HCT116 (cell line): Measurements from ENCODE around the gene PRPF18. TPM values are rescaled to one million over a fixed set of nuclear protein-coding genes. Genes with fewer than 3 reads are reported as not detected.

Experiments
- ATAC-seq: fragments of 200-7000 bp; cut with Tn5 transposase; 2 replicates; pipeline ENCODE4 v1.9.1; 2020; ENCODE audit warnings: mild to moderate bottlenecking, moderate library complexity
- BruUV-seq: library from RNA; stranded (reverse); fragments of 400-500 nt; replicated peaks from 2 replicates; lab custom pipeline; 2021; lab: Mats Ljungman, UMichigan
- CTCF ChIA-PET: fragments of 300-600 bp; sonication (Branson Sonifier 250); formaldehyde crosslinking; loops from one replicate; lab custom pipeline; 2021; ENCODE audit warnings: antibody characterized with exemption; lab: Charles Lee
- POLR2A ChIA-PET: fragments of 300-600, 350-600 bp; sonication (Branson Sonifier 250); formaldehyde crosslinking; loops from one replicate; lab custom pipeline; 2021; ENCODE audit warnings: antibody characterized with exemption; lab: Charles Lee
- RAD21 ChIA-PET, 2 experiments: fragments of 300-600 bp; sonication (Branson Sonifier 250); formaldehyde crosslinking; loops; one replicate each; lab custom pipeline; 2023; ENCODE audit warnings: low total read pairs in 2 of 2; ENCODE audit not compliant: uncharacterized antibody in 2 of 2, unreplicated experiment in 2 of 2, low non-redundant PET in 1 of 2; lab: Charles Lee
- DNase-seq: peaks from one replicate; pipeline ENCODE4 v3.0.0-alpha.2; 2010; ENCODE audit warnings: low read depth, low spot score
- H2AFZ ChIP-seq: fragments of 200-600 bp; shearing (Covaris generic), sonication (generic); 2 replicates; pipeline ENCODE4 v1.6.1; 2017; ENCODE audit warnings: low read depth, mixed run types, mixed read lengths, antibody characterized with exemption, low read length; ENCODE audit not compliant: poor library complexity, severe bottlenecking
- H3K27ac ChIP-seq: 2 replicates; pipeline ENCODE4 v1.5.1; 2012; ENCODE audit warnings: low read depth, low read length
- H3K27me3 ChIP-seq: fragments of 200-600 bp; sonication (generic); 2 replicates; pipeline ENCODE4 v1.6.1; 2016; ENCODE audit warnings: mixed run types, low read length, mixed read lengths; ENCODE audit not compliant: insufficient read depth
- H3K36me3 ChIP-seq, 2 experiments: fragments of 200-500 bp in 1 of 2; fragments of 200-600 bp in 1 of 2; sonication (Bioruptor generic) in 1 of 2; sonication (generic) in 1 of 2; 2 replicates each; pipeline versions ENCODE4 v1.5.1 to v1.6.1; 2014 to 2016; ENCODE audit warnings: low read length in 2 of 2, inconsistent platforms in 1 of 2, mixed read lengths in 1 of 2, mixed run types in 1 of 2; ENCODE audit not compliant: insufficient read depth in 2 of 2, control insufficient read depth in 1 of 2
- H3K4me1 ChIP-seq, 2 experiments: fragments of 200-600 bp in 1 of 2; sonication (generic) in 1 of 2; 2 replicates each; pipeline versions ENCODE4 v1.5.1 to v1.6.1; 2012 to 2017; ENCODE audit warnings: low read length in 2 of 2, inconsistent platforms in 1 of 2, mild to moderate bottlenecking in 1 of 2, mixed read lengths in 1 of 2, mixed run types in 1 of 2, moderate library complexity in 1 of 2; ENCODE audit not compliant: insufficient read depth in 2 of 2, control insufficient read depth in 1 of 2
- H3K4me2 ChIP-seq: fragments of 200-600 bp; sonication (generic); 2 replicates; pipeline ENCODE4 v1.6.1; 2017; ENCODE audit warnings: mixed run types, low read length, mixed read lengths
- H3K4me3 ChIP-seq, 2 experiments: fragments of 200-600 bp in 1 of 2; sonication (generic) in 1 of 2; replicated peaks in 1 of 2; 2 replicates each; pipeline ENCODE4 v1.5.1; 2011 to 2016; ENCODE audit warnings: low read length in 2 of 2, control low read depth in 1 of 2, low read depth in 1 of 2, mild to moderate bottlenecking in 1 of 2, mixed read lengths in 1 of 2, mixed run types in 1 of 2
- H3K79me2 ChIP-seq: fragments of 200-600 bp; sonication (generic); 2 replicates; pipeline ENCODE4 v1.6.1; 2017; ENCODE audit warnings: mild to moderate bottlenecking, mixed run types, low read length, moderate library complexity, mixed read lengths; ENCODE audit not compliant: insufficient read depth
- H3K9ac ChIP-seq: fragments of 200-600 bp; sonication (generic); 2 replicates; pipeline ENCODE4 v1.6.1; 2016; ENCODE audit warnings: low read length, mixed read lengths
- H3K9me2 ChIP-seq: fragments of 200-600 bp; sonication (generic), shearing (Covaris generic); 2 replicates; pipeline ENCODE4 v1.6.1; 2017; ENCODE audit warnings: mixed run types, mild to moderate bottlenecking, moderate library complexity; ENCODE audit not compliant: insufficient read depth
- H3K9me3 ChIP-seq, 2 experiments: fragments of 200-500 bp in 1 of 2; fragments of 200-600 bp in 1 of 2; sonication (Bioruptor generic) in 1 of 2; sonication (generic) in 1 of 2; 2 replicates each; pipeline ENCODE4 v1.6.1; 2014 to 2017; ENCODE audit warnings: low read length in 2 of 2, mixed read lengths in 2 of 2, inconsistent platforms in 1 of 2, low read depth in 1 of 2, mild to moderate bottlenecking in 1 of 2, mixed run types in 1 of 2, moderate library complexity in 1 of 2; ENCODE audit not compliant: control insufficient read depth in 1 of 2, insufficient read depth in 1 of 2
- H4K20me1 ChIP-seq: fragments of 200-600 bp; sonication (generic), shearing (Covaris generic); 2 replicates; pipeline ENCODE4 v1.6.1; 2017; ENCODE audit warnings: mixed run types, mild to moderate bottlenecking, moderate library complexity; ENCODE audit not compliant: insufficient read depth
- ATF3 ChIP-seq: IDR thresholded peaks from 2 replicates; pipeline ENCODE4 v1.6.1; 2012
- CBX3 ChIP-seq: IDR thresholded peaks from 2 replicates; pipeline ENCODE4 v1.6.1; 2012; ENCODE audit warnings: low read depth
- CEBPB ChIP-seq: IDR thresholded peaks from 2 replicates; pipeline ENCODE4 v1.6.1; 2012; ENCODE audit warnings: low read depth
- EGR1 ChIP-seq: IDR thresholded peaks from 2 replicates; pipeline ENCODE4 v1.6.1; 2012; ENCODE audit warnings: low read depth
- ELF1 ChIP-seq: IDR thresholded peaks from 2 replicates; pipeline ENCODE4 v1.6.1; 2012; ENCODE audit warnings: low read depth, borderline replicate concordance
- EZH2 ChIP-seq: fragments of 200-600 bp; sonication (generic); IDR thresholded peaks from 2 replicates; pipeline ENCODE4 v1.6.1; 2017; ENCODE audit warnings: antibody characterized with exemption, mixed run types
- FOSL1 ChIP-seq: IDR thresholded peaks from 2 replicates; pipeline ENCODE4 v1.6.1; 2012; ENCODE audit warnings: low read depth
- JUND ChIP-seq: IDR thresholded peaks from 2 replicates; pipeline ENCODE4 v1.6.1; 2012
- POLR2A ChIP-seq: IDR thresholded peaks from 2 replicates; pipeline ENCODE4 v1.7.0; 2011; ENCODE audit warnings: borderline replicate concordance; ENCODE audit not compliant: insufficient read depth, insufficient read length; ENCODE audit errors: extremely low read depth
- POLR2AphosphoS5 ChIP-seq: IDR thresholded peaks from 2 replicates; pipeline ENCODE4 v1.6.1; 2011; ENCODE audit warnings: mild to moderate bottlenecking, low read depth, low read length, moderate library complexity
- RAD21 ChIP-seq: IDR thresholded peaks from 2 replicates; pipeline ENCODE4 v1.6.1; 2012; ENCODE audit warnings: low read depth, mild to moderate bottlenecking
- SIN3A ChIP-seq: IDR thresholded peaks from 2 replicates; pipeline ENCODE4 v1.6.1; 2012; ENCODE audit warnings: low read depth
- SP1 ChIP-seq: IDR thresholded peaks from 2 replicates; pipeline ENCODE4 v1.6.1; 2012; ENCODE audit warnings: low read depth
- YY1 ChIP-seq: IDR thresholded peaks from 2 replicates; pipeline ENCODE4 v1.6.1; 2011; ENCODE audit warnings: low read length, low read depth, moderate library complexity, mild to moderate bottlenecking; ENCODE audit not compliant: insufficient replicate concordance; ENCODE audit errors: extremely low read depth
- ZFX ChIP-seq: fragments of 450-650 bp; IDR thresholded peaks from 2 replicates; pipeline ENCODE4 v1.6.1; 2017
- intact Hi-C: fragments of 100-400 bp; cut with micrococcal nuclease; formaldehyde crosslinking; loops from 2 replicates; pipeline ENCODE4 v1.10.0; 2022
- total RNA-seq: library from RNA; stranded (reverse); gene quantifications from one replicate; pipeline ENCODE4 v1.2.1, GENCODE V29; 2021; ENCODE audit not compliant: unreplicated experiment
- TF ChIP-seq, protein P1 (sequence below), 3 experiments: fragments of 200-600 bp in 1 of 3; sonication (generic) in 1 of 3; IDR thresholded peaks in 2 of 3; conservative IDR thresholded peaks in 1 of 3; 2 replicates each; pipeline ENCODE4 v1.5.1; 2012 to 2017; ENCODE audit warnings: low read depth in 2 of 3, low read length in 2 of 3, antibody characterized with exemption in 1 of 3, borderline replicate concordance in 1 of 3, control low read depth in 1 of 3, mild to moderate bottlenecking in 1 of 3, mixed read lengths in 1 of 3, mixed run types in 1 of 3, moderate library complexity in 1 of 3; ENCODE audit not compliant: insufficient read depth in 1 of 3
- TF ChIP-seq, protein P2 (sequence below): IDR thresholded peaks from 2 replicates; pipeline ENCODE4 v1.6.1; 2011; ENCODE audit warnings: mild to moderate bottlenecking, low read length, moderate library complexity; ENCODE audit not compliant: insufficient replicate concordance; ENCODE audit errors: extremely low read depth

PRPF18 gene
- total RNA-seq, 1 experiment from 2014 or later = 16.2 TPM

DNA sequence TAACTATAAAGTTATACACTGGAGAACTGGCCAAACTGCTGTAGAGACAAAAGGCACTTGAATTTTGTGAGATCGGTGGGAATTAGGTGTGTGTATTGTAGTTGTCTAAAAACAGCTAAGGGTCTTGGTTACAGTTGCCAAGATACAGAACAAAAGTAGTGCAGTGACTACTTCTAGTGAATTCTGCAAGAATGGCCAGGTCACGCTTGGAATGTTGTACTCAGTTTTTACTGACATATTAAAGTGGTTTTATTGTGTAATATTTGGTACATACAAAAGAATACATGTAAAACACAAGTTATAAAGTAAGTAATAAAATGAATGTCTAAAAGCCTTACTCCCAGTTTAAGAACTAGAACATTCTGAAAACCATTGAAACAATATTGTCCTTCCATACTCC lies 42.4 kb downstream of the PRPF18 start:
- Histone ChIP-seq H3K79me2 (no peaks in the 10 kb centered on the region), H3K27ac (no peak overlapping the region), H3K4me2 (no peak overlapping the region), H3K9me3 (no peaks in the 10 kb centered on the region), H3K4me3 (no peak overlapping the region), H4K20me1 (no peaks in the 10 kb centered on the region; the same call in 1 of the 2 replicates), H2AFZ (no peak overlapping the region), H3K9me2 (no peaks in the 10 kb centered on the region), H3K9ac (no peak overlapping the region), H3K36me3 (no peaks in the 10 kb centered on the region), H3K4me1 (no peaks in the 10 kb centered on the region), H3K27me3 (no peaks in the 10 kb centered on the region)
- ATAC-seq (no peak), DNase-seq (no peak)
- intact Hi-C loops = no loop called here
- CTCF ChIA-PET = no interaction called here
- RAD21 ChIA-PET = no interaction called here
- POLR2A ChIA-PET = no interaction called here
- TF ChIP-seq EGR1 = no peak
- BruUV-seq = no TSS peak

DNA sequence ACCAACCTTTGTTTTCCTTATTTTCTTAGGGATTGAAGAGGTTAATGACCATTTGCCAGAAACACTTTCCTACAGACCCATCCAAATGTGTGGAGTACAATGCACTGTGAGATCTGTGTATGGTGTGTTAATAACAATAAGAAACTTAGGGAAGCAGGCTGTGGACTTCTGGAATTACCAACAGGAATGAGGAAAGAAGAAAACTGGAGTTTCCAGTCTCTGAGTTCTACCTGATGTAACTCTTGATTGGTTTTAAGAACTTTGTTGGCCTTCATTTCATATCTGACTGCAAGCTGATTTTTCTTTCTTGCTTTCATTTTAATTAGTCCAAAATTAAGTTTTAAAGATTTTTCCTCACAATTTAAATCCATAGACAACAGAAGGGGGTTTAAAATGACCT lies 43.5 kb downstream of the PRPF18 start:
- Histone ChIP-seq H3K4me1 (no peaks in the 10 kb centered on the region), H3K9me2 (no peaks in the 10 kb centered on the region), H3K79me2 (no peaks in the 10 kb centered on the region), H3K9me3 (no peaks in the 10 kb centered on the region), H3K4me2 (no peak overlapping the region), H3K27me3 (no peaks in the 10 kb centered on the region), H3K9ac (no peak overlapping the region), H3K36me3 (no peaks in the 10 kb centered on the region), H3K4me3 (no peak overlapping the region), H3K27ac (no peak overlapping the region), H2AFZ (no peak overlapping the region), H4K20me1 (no peaks in the 10 kb centered on the region; the same call in 1 of the 2 replicates)
- ChIA-PET RAD21 (no interaction called here), CTCF (no interaction called here), POLR2A (no interaction called here)
- BruUV-seq = no TSS peak
- no peak for TF ChIP-seq POLR2A
- TF ChIP-seq SP1 = no peak
- TF ChIP-seq SIN3A = no peak
- TF ChIP-seq EZH2 = no peak
- TF ChIP-seq CBX3 = no peak
- TF ChIP-seq, protein P1, sequence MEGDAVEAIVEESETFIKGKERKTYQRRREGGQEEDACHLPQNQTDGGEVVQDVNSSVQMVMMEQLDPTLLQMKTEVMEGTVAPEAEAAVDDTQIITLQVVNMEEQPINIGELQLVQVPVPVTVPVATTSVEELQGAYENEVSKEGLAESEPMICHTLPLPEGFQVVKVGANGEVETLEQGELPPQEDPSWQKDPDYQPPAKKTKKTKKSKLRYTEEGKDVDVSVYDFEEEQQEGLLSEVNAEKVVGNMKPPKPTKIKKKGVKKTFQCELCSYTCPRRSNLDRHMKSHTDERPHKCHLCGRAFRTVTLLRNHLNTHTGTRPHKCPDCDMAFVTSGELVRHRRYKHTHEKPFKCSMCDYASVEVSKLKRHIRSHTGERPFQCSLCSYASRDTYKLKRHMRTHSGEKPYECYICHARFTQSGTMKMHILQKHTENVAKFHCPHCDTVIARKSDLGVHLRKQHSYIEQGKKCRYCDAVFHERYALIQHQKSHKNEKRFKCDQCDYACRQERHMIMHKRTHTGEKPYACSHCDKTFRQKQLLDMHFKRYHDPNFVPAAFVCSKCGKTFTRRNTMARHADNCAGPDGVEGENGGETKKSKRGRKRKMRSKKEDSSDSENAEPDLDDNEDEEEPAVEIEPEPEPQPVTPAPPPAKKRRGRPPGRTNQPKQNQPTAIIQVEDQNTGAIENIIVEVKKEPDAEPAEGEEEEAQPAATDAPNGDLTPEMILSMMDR (IDR thresholded peaks at IDR 0.05 in 2 of 3, conservative IDR thresholded peaks at IDR 0.05 in 1 of 3; ENCODE audit: borderline replicate concordance in 1 of 3, insufficient read depth in 1 of 3, low read depth in 2 of 3, low read length in 2 of 3) = no peak
- TF ChIP-seq RAD21 = no peak
- no peak for TF ChIP-seq JUND
- TF ChIP-seq ZFX = no peak
- TF ChIP-seq ATF3 = no peak
- TF ChIP-seq EGR1 = no peak
- TF ChIP-seq ELF1 = no peak
- no peak for TF ChIP-seq POLR2AphosphoS5
- TF ChIP-seq FOSL1 = no peak
- TF ChIP-seq CEBPB = no peak
- no peak for TF ChIP-seq YY1
- TF ChIP-seq, protein P2, sequence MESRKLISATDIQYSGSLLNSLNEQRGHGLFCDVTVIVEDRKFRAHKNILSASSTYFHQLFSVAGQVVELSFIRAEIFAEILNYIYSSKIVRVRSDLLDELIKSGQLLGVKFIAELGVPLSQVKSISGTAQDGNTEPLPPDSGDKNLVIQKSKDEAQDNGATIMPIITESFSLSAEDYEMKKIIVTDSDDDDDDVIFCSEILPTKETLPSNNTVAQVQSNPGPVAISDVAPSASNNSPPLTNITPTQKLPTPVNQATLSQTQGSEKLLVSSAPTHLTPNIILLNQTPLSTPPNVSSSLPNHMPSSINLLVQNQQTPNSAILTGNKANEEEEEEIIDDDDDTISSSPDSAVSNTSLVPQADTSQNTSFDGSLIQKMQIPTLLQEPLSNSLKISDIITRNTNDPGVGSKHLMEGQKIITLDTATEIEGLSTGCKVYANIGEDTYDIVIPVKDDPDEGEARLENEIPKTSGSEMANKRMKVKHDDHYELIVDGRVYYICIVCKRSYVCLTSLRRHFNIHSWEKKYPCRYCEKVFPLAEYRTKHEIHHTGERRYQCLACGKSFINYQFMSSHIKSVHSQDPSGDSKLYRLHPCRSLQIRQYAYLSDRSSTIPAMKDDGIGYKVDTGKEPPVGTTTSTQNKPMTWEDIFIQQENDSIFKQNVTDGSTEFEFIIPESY = no peak
- DNase-seq (no peak), ATAC-seq (no peak)
- intact Hi-C loops = no loop called here
